ENCODE data around the gene TMEM37. TPM values are rescaled to one million over a fixed set of nuclear protein-coding genes. Genes with fewer than 3 reads are reported as not detected.
"Not testable (repeated sequence)": the region's sequence is repeated elsewhere in the genome, so short reads cannot be mapped to it uniquely, and the experiment has no call there.

Gene TMEM37
- total RNA-seq, 2 donors from 2014 or later: 12.0 to 16.2 TPM

DNA sequence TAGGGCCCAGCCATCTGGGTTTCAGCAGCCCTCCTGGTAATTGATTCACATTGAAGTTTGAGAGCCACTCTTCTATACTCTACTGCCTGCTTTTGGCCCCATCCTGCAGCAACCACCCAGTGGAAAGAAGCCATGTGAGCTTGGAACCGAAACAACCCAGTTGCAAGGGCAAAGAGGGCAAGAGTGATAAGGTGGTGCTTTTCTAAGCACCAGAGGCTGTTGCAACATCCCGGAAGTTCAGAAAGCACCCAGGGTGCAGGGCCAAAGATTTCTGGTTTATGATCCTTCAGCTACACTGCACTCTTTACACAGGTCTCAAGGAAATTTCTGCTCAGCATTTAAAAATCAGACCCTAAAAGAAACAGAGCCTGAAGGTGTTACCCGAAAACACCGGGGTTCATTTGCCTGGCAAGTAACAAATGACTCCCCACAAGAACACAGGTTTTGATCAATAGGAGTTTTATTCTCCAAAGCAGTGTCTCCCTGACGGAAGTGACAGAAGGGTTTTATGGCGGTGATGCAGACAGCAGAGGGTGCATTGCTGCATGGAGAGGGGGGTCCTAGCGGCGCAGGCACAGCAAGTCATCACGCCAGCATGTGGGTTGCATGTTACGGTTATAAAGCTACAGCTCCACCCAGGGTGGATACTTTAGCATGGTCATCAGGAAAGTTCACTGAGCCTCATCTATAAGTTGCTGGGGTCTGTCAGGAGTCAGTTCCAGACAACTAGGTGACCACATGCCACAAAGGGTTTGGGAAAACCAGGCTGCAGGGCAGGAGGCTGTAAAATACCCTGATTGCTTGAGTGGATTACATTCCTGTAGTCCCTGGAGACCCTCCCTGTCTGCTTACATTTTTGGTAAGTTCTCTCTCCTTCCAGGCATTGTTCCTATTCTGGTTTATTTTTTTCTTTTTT, 28.8 kb upstream of the TMEM37 start:
- no peaks in the 10 kb centered on the region for H3K4me1 ChIP-seq (ENCODE audit: control insufficient read depth, insufficient read depth, low read length)
- Mint-ChIP-seq H3K4me1 (peaks cover 2% of the 10 kb centered on the region), H3K27me3 (ENCODE audit: insufficient read depth) (peaks cover 5% of the 10 kb centered on the region), H3K27ac (no peak overlapping the region), H3K36me3 (ENCODE audit: low read depth) (no peaks in the 10 kb centered on the region), H3K9me3 (no peaks in the 10 kb centered on the region), H3K4me3 (no peak overlapping the region)
- 93 to 96% methylated on average over 6 to 10 of the region's 10 CpGs for WGBS, 2 experiments (ENCODE audit: insufficient coverage in 1 of 2, insufficient read length in 1 of 2)
- no peak overlapping the region for H3K4me3 ChIP-seq (ENCODE audit: low read length)
- H3K36me3 ChIP-seq (ENCODE audit: control insufficient read depth, insufficient read depth, low read length): no peaks in the 10 kb centered on the region
- no peaks in the 10 kb centered on the region for H3K27me3 ChIP-seq (ENCODE audit: control insufficient read depth, insufficient read depth, low read length, poor library complexity, severe bottlenecking)
- no peak overlapping the region for H3K9ac ChIP-seq (ENCODE audit: extremely low read depth, low read length, poor library complexity, severe bottlenecking)
- H3K9me3 ChIP-seq (ENCODE audit: control insufficient read depth, low read length): no peaks in the 10 kb centered on the region
- peak; percentile 26 for DNase-seq
- TF ChIP-seq, protein P1, sequence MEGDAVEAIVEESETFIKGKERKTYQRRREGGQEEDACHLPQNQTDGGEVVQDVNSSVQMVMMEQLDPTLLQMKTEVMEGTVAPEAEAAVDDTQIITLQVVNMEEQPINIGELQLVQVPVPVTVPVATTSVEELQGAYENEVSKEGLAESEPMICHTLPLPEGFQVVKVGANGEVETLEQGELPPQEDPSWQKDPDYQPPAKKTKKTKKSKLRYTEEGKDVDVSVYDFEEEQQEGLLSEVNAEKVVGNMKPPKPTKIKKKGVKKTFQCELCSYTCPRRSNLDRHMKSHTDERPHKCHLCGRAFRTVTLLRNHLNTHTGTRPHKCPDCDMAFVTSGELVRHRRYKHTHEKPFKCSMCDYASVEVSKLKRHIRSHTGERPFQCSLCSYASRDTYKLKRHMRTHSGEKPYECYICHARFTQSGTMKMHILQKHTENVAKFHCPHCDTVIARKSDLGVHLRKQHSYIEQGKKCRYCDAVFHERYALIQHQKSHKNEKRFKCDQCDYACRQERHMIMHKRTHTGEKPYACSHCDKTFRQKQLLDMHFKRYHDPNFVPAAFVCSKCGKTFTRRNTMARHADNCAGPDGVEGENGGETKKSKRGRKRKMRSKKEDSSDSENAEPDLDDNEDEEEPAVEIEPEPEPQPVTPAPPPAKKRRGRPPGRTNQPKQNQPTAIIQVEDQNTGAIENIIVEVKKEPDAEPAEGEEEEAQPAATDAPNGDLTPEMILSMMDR (conservative IDR thresholded peaks at IDR 0.05): no peak
- H3K27ac ChIP-seq (ENCODE audit: low read depth, low read length): no peak overlapping the region

DNA sequence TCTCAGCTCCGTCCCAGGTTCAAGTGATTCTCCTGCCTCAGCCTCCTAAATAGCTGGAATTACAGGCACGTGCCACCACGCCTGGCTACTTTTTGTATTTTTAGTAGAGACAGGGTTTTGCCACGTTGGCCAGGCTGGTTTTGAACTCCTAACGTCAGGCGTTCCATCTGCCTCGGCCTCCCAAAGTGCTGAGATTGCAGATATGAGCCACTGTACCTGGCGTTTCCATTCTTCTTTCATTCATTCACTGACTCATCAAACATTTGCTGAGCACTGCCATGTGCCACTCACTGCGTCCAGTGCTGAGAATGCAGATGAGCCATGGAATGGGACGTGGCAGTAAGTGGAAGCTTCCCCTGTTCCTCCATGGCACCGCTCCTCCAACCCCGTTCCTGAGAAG, 28.0 kb upstream of the TMEM37 start:
- H3K4me1 Mint-ChIP-seq; H3K27ac ChIP-seq (ENCODE audit: low read depth, low read length); H3K36me3 ChIP-seq (ENCODE audit: control insufficient read depth, insufficient read depth, low read length); H3K36me3 Mint-ChIP-seq (ENCODE audit: low read depth); H3K27me3 Mint-ChIP-seq (ENCODE audit: insufficient read depth); H3K9me3 Mint-ChIP-seq; H3K27ac Mint-ChIP-seq; H3K9ac ChIP-seq (ENCODE audit: extremely low read depth, low read length, poor library complexity, severe bottlenecking); H3K9me3 ChIP-seq (ENCODE audit: control insufficient read depth, low read length); H3K4me1 ChIP-seq (ENCODE audit: control insufficient read depth, insufficient read depth, low read length); H3K27me3 ChIP-seq (ENCODE audit: control insufficient read depth, insufficient read depth, low read length, poor library complexity, severe bottlenecking); H3K4me3 Mint-ChIP-seq; H3K4me3 ChIP-seq (ENCODE audit: low read length): not testable (repeated sequence)
- WGBS, 2 experiments (ENCODE audit: insufficient coverage in 1 of 2, insufficient read length in 1 of 2): 90 to 95% methylated on average over 7 to 12 of the region's 12 CpGs
- peak; percentile 33 for DNase-seq

DNA sequence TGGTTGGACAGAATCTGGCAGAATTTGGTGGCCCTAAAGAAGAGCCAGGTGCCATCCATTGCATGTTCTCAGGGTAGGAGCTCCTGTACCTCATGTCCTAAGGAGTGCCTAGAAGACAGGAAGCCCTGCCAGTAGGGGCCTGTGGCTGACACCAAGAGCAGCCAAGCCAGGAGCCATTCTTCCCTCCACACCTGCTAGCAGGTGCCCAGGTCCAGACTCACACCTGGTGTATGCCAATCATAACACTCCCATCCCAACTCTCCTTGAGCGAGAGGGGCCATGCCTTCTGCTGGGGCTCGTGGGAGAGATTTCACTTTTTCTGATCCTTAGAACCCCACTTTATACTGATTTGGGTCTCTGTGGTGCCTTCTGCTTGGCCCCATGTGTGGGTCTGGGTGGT, 26.5 kb upstream of the TMEM37 start:
- Histone ChIP-seq H3K4me1 (ENCODE audit: control insufficient read depth, insufficient read depth, low read length) (no peaks in the 10 kb centered on the region), H3K9ac (ENCODE audit: extremely low read depth, low read length, poor library complexity, severe bottlenecking) (no peak overlapping the region), H3K4me3 (ENCODE audit: low read length) (no peak overlapping the region), H3K27ac (ENCODE audit: low read depth, low read length) (no peak overlapping the region), H3K27me3 (ENCODE audit: control insufficient read depth, insufficient read depth, low read length, poor library complexity, severe bottlenecking) (no peaks in the 10 kb centered on the region), H3K9me3 (ENCODE audit: control insufficient read depth, low read length) (no peaks in the 10 kb centered on the region), H3K36me3 (ENCODE audit: control insufficient read depth, insufficient read depth, low read length) (no peaks in the 10 kb centered on the region)
- TF ChIP-seq, protein P1 (conservative IDR thresholded peaks at IDR 0.05): no peak
- no peak overlapping the region for H3K4me3 Mint-ChIP-seq
- H3K27me3 Mint-ChIP-seq (ENCODE audit: insufficient read depth): peaks cover 4% of the 10 kb centered on the region
- peaks cover 11% of the 10 kb centered on the region for H3K4me1 Mint-ChIP-seq
- WGBS, 2 experiments (ENCODE audit: insufficient coverage in 1 of 2, insufficient read length in 1 of 2): 85% methylated on average over 2 of the region's 2 CpGs; no CpG with 5 or more reads in 1 of the 2 experiments
- DNase-seq: peak; percentile 19
- no peak overlapping the region for H3K27ac Mint-ChIP-seq
- peaks cover under 1% of the 10 kb centered on the region for H3K9me3 Mint-ChIP-seq
- H3K36me3 Mint-ChIP-seq (ENCODE audit: low read depth): no peaks in the 10 kb centered on the region

All from endodermal cell (in vitro differentiated cells).